Measurements from ENCODE around the gene TCTN1.
A peak's percentile ranks its signal among the peaks of the same experiment; 100 is the strongest.
"Not testable (repeated sequence)": the region's sequence is repeated elsewhere in the genome, so short reads cannot be mapped to it uniquely, and the experiment has no call there.

Gene TCTN1

GRCh38 chr12:110587102-110587501, 26.8 kb upstream of the TCTN1 start:
- not testable (repeated sequence) for DNase-seq

- no peak for DNase-seq
Measured at GRCh38 chr12:110590059-110590458, 23.9 kb upstream of the TCTN1 start.

- peak in 1 of 2 donors; percentile 60 for DNase-seq
Measured at GRCh38 chr12:110590806-110591326, 23.1 kb upstream of the TCTN1 start.

- DNase-seq = no peak
Measured at GRCh38 chr12:110591451-110592051, 22.4 kb upstream of the TCTN1 start.

- no peak for DNase-seq
Measured at GRCh38 chr12:110592078-110592477, 21.9 kb upstream of the TCTN1 start.

- DNase-seq = not testable (repeated sequence)
Measured at GRCh38 chr12:110592919-110593318, 21.0 kb upstream of the TCTN1 start.

GRCh38 chr12:110597885-110598284, 16.0 kb upstream of the TCTN1 start:
- no peak for DNase-seq

- DNase-seq = no peak
Measured at GRCh38 chr12:110599334-110599733, 14.6 kb upstream of the TCTN1 start.

GRCh38 chr12:110600254-110600653, 13.7 kb upstream of the TCTN1 start:
- peak in 1 of 2 donors; percentile 78 for DNase-seq

GRCh38 chr12:110602085-110602814, 11.7 kb upstream of the TCTN1 start:
- DNase-seq = peak in 1 of 2 donors; percentile 42

GRCh38 chr12:110606253-110606611, 7.7 kb upstream of the TCTN1 start:
- DNase-seq = no peak

GRCh38 chr12:110613071-110613770, 708 bp upstream of the TCTN1 start:
- DNase-seq = no peak

- no peak for DNase-seq
Measured at GRCh38 chr12:110615171-110615570, 1.2 kb downstream of the TCTN1 start.

- DNase-seq = no peak
Measured at GRCh38 chr12:110616471-110617115, 2.7 kb downstream of the TCTN1 start.

- no peak for DNase-seq
Measured at GRCh38 chr12:110619534-110619953, 5.6 kb downstream of the TCTN1 start.

- DNase-seq = no peak
Measured at GRCh38 chr12:110622582-110622981, 8.7 kb downstream of the TCTN1 start.

- DNase-seq = no peak
Measured at GRCh38 chr12:110627500-110628195, 13.7 kb downstream of the TCTN1 start.

- no peak for DNase-seq
Measured at GRCh38 chr12:110635055-110635454, 21.1 kb downstream of the TCTN1 start.

- DNase-seq = no peak
Measured at GRCh38 chr12:110636516-110636915, 22.6 kb downstream of the TCTN1 start.

- DNase-seq = no peak
Measured at GRCh38 chr12:110637869-110638441, 24.0 kb downstream of the TCTN1 start.

- DNase-seq = no peak
Measured at GRCh38 chr12:110638796-110639195, 24.9 kb downstream of the TCTN1 start.

Measured in hippocampal formation (tissue), 2 donors.